Occipital lobe (tissue), 2 donors: ENCODE measurements around the gene SPATA3. TPM values are rescaled to one million over a fixed set of nuclear protein-coding genes. Genes with fewer than 3 reads are reported as not detected.
A peak's percentile ranks its signal among the peaks of the same experiment; 100 is the strongest.

Experiments
- DNase-seq: peaks from one replicate; lab custom pipeline; 2025; lab: John Stamatoyannopoulos, UW
- total RNA-seq: library from RNA; depleted of rRNA; stranded (reverse); fragments of >200 nt; gene quantifications from one replicate; pipeline ENCODE4 v1.2.3, GENCODE V29; 2014

The SPATA3 gene
- total RNA-seq = not detected

- no peak for DNase-seq
These were observed at the start of gene SPATA3 for GRCh38 chr2:230995821-230996220. Gene SPATA3 (plus strand): TSS chr2:230996121. CDS start chr2:230996234, 113 bp downstream.

- DNase-seq = no peak
These were observed 49.3 kb upstream of the SPATA3 start for GRCh38 chr2:230946429-230947234.

- DNase-seq = no peak
These were observed 48.7 kb upstream of the SPATA3 start for GRCh38 chr2:230947235-230947576.

- no peak for DNase-seq
These were observed 48.0 kb upstream of the SPATA3 start for GRCh38 chr2:230947908-230948365.

- DNase-seq = no peak
These were observed 45.7 kb upstream of the SPATA3 start for GRCh38 chr2:230949966-230950873.

GRCh38 chr2:230950874-230951339 lies 45.0 kb upstream of the SPATA3 start:
- no peak for DNase-seq

GRCh38 chr2:230951396-230951795 lies 44.5 kb upstream of the SPATA3 start:
- DNase-seq = no peak

- DNase-seq = no peak
These were observed 43.5 kb upstream of the SPATA3 start for GRCh38 chr2:230952226-230952956.

GRCh38 chr2:230953845-230954244 lies 42.1 kb upstream of the SPATA3 start:
- no peak for DNase-seq

GRCh38 chr2:230954746-230955145 lies 41.2 kb upstream of the SPATA3 start:
- DNase-seq = no peak

GRCh38 chr2:230955163-230955737 lies 40.7 kb upstream of the SPATA3 start:
- DNase-seq = no peak

- DNase-seq = peak; percentile 42
These were observed 38.8 kb upstream of the SPATA3 start for GRCh38 chr2:230956827-230957755.

- DNase-seq = no peak
These were observed 38.0 kb upstream of the SPATA3 start for GRCh38 chr2:230957756-230958391.

- DNase-seq = no peak
These were observed 36.8 kb upstream of the SPATA3 start for GRCh38 chr2:230958820-230959756.

GRCh38 chr2:230960026-230960425 lies 35.9 kb upstream of the SPATA3 start:
- DNase-seq = no peak

GRCh38 chr2:230961091-230961491 lies 34.8 kb upstream of the SPATA3 start:
- DNase-seq = no peak

GRCh38 chr2:230964136-230964730 lies 31.7 kb upstream of the SPATA3 start:
- DNase-seq = no peak

GRCh38 chr2:230967113-230967512 lies 28.8 kb upstream of the SPATA3 start:
- DNase-seq = no peak
